ENCODE data around the gene GMCL1.

DNA sequence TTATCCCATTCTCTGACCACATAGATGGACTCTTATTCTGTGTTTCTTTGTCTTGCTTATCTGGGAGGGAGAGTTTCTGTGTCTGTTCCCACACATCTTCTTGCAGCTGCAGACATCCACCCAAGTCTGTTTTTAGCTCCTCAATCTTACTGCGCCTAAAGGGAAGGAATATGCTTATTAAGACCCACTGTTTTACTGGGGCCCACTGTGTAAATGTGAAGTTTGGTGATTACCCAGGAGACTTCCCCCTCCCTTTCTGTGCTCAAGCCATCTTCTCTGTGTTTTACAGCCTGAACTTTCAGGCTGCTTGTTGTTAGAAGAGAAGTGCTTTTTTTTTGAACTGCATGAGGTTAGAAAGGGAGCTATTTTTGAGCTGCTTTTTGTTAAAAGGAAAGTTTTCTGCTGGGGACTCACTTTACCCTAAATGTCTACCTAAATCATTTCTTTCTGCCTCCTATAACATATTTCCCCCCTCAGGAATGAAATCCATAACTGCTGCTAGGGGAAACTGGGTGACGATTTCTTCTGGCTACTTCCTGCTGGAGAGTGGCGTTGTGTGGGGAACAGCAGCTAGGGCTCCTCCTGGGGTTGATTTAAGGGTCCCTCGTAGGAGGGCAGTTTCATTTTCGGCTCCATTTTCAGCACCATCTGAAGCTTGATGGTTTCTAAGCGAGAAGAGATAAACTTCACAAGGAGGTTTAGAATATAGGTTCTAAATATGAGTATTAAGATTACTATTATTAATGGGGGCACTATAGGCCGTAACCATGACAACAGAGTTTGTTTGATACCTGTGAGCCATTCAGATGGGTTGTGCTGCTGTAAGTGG is 39.5 kb upstream of the GMCL1 start:
- TF ChIP-seq, protein P1, sequence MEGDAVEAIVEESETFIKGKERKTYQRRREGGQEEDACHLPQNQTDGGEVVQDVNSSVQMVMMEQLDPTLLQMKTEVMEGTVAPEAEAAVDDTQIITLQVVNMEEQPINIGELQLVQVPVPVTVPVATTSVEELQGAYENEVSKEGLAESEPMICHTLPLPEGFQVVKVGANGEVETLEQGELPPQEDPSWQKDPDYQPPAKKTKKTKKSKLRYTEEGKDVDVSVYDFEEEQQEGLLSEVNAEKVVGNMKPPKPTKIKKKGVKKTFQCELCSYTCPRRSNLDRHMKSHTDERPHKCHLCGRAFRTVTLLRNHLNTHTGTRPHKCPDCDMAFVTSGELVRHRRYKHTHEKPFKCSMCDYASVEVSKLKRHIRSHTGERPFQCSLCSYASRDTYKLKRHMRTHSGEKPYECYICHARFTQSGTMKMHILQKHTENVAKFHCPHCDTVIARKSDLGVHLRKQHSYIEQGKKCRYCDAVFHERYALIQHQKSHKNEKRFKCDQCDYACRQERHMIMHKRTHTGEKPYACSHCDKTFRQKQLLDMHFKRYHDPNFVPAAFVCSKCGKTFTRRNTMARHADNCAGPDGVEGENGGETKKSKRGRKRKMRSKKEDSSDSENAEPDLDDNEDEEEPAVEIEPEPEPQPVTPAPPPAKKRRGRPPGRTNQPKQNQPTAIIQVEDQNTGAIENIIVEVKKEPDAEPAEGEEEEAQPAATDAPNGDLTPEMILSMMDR (conservative IDR thresholded peaks at IDR 0.05), result no peak
- no peak for TF ChIP-seq ZFX (IDR thresholded peaks at IDR 0.05)

Data from C4-2B (cell line).